OCI-LY1 (cell line): ENCODE measurements around the gene SGCD.

Experiments
- EZH2 ChIP-seq: fragments of 200-600 bp; sonication (generic), shearing (Covaris generic); IDR thresholded peaks from 2 replicates; pipeline ENCODE4 v1.8.0; 2017; ENCODE audit warnings: borderline replicate concordance, mixed run types, mild to moderate bottlenecking, antibody characterized with exemption, low read length, moderate library complexity, mixed read lengths
- TF ChIP-seq, protein P1 (sequence below): fragments of 200-600 bp; sonication (generic), shearing (Covaris generic); IDR thresholded peaks from 2 replicates; pipeline ENCODE4 v1.5.1; 2017; ENCODE audit warnings: mild to moderate bottlenecking, antibody characterized with exemption, low read length, moderate library complexity, mixed read lengths

DNA sequence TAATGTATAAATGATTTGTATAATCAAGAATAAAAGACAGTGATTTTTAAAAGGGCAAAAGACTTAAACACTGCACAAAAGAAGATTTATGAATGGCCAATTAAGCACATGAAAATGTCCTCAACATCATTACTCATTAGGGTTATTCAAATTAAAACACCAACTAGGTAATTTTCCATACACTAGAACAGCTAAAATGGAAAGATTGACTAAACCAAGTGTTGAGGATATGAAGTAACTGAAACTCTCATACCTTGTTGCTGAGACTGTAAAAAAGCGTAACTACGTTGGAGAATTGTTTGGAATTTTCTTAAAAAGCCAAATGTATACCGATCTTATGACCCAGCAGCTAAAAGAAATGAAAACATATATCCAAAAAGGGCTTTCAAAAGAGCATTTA lies 144.9 kb downstream of the SGCD start:
- TF ChIP-seq, protein P1, sequence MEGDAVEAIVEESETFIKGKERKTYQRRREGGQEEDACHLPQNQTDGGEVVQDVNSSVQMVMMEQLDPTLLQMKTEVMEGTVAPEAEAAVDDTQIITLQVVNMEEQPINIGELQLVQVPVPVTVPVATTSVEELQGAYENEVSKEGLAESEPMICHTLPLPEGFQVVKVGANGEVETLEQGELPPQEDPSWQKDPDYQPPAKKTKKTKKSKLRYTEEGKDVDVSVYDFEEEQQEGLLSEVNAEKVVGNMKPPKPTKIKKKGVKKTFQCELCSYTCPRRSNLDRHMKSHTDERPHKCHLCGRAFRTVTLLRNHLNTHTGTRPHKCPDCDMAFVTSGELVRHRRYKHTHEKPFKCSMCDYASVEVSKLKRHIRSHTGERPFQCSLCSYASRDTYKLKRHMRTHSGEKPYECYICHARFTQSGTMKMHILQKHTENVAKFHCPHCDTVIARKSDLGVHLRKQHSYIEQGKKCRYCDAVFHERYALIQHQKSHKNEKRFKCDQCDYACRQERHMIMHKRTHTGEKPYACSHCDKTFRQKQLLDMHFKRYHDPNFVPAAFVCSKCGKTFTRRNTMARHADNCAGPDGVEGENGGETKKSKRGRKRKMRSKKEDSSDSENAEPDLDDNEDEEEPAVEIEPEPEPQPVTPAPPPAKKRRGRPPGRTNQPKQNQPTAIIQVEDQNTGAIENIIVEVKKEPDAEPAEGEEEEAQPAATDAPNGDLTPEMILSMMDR, result no peak
- no peak for TF ChIP-seq EZH2
